HCT116 (cell line): ENCODE measurements around the gene TMEM98. TPM values are rescaled to one million over a fixed set of nuclear protein-coding genes. Genes with fewer than 3 reads are reported as not detected.

ENCODE experiments used
- ATAC-seq: fragments of 200-7000 bp; cut with Tn5 transposase; 2 replicates; pipeline ENCODE4 v1.9.1; 2020; ENCODE audit warnings: mild to moderate bottlenecking, moderate library complexity
- BruUV-seq: library from RNA; stranded (reverse); fragments of 400-500 nt; replicated peaks from 2 replicates; lab custom pipeline; 2021; lab: Mats Ljungman, UMichigan
- CTCF ChIA-PET: fragments of 300-600 bp; sonication (Branson Sonifier 250); formaldehyde crosslinking; loops from one replicate; lab custom pipeline; 2021; ENCODE audit warnings: antibody characterized with exemption; lab: Charles Lee
- POLR2A ChIA-PET: fragments of 300-600, 350-600 bp; sonication (Branson Sonifier 250); formaldehyde crosslinking; loops from one replicate; lab custom pipeline; 2021; ENCODE audit warnings: antibody characterized with exemption; lab: Charles Lee
- RAD21 ChIA-PET, 2 experiments: fragments of 300-600 bp; sonication (Branson Sonifier 250); formaldehyde crosslinking; loops; one replicate each; lab custom pipeline; 2023; ENCODE audit warnings: low total read pairs in 2 of 2; ENCODE audit not compliant: uncharacterized antibody in 2 of 2, unreplicated experiment in 2 of 2, low non-redundant PET in 1 of 2; lab: Charles Lee
- DNase-seq: peaks from one replicate; pipeline ENCODE4 v3.0.0-alpha.2; 2010; ENCODE audit warnings: low read depth, low spot score
- H2AFZ ChIP-seq: fragments of 200-600 bp; shearing (Covaris generic), sonication (generic); 2 replicates; pipeline ENCODE4 v1.6.1; 2017; ENCODE audit warnings: low read depth, mixed run types, mixed read lengths, antibody characterized with exemption, low read length; ENCODE audit not compliant: poor library complexity, severe bottlenecking
- H3K27ac ChIP-seq: 2 replicates; pipeline ENCODE4 v1.5.1; 2012; ENCODE audit warnings: low read depth, low read length
- H3K27me3 ChIP-seq: fragments of 200-600 bp; sonication (generic); 2 replicates; pipeline ENCODE4 v1.6.1; 2016; ENCODE audit warnings: mixed run types, low read length, mixed read lengths; ENCODE audit not compliant: insufficient read depth
- H3K36me3 ChIP-seq, 2 experiments: fragments of 200-500 bp in 1 of 2; fragments of 200-600 bp in 1 of 2; sonication (Bioruptor generic) in 1 of 2; sonication (generic) in 1 of 2; 2 replicates each; pipeline versions ENCODE4 v1.5.1 to v1.6.1; 2014 to 2016; ENCODE audit warnings: low read length in 2 of 2, inconsistent platforms in 1 of 2, mixed read lengths in 1 of 2, mixed run types in 1 of 2; ENCODE audit not compliant: insufficient read depth in 2 of 2, control insufficient read depth in 1 of 2
- H3K4me1 ChIP-seq, 2 experiments: fragments of 200-600 bp in 1 of 2; sonication (generic) in 1 of 2; 2 replicates each; pipeline versions ENCODE4 v1.5.1 to v1.6.1; 2012 to 2017; ENCODE audit warnings: low read length in 2 of 2, inconsistent platforms in 1 of 2, mild to moderate bottlenecking in 1 of 2, mixed read lengths in 1 of 2, mixed run types in 1 of 2, moderate library complexity in 1 of 2; ENCODE audit not compliant: insufficient read depth in 2 of 2, control insufficient read depth in 1 of 2
- H3K4me2 ChIP-seq: fragments of 200-600 bp; sonication (generic); 2 replicates; pipeline ENCODE4 v1.6.1; 2017; ENCODE audit warnings: mixed run types, low read length, mixed read lengths
- H3K4me3 ChIP-seq, 2 experiments: fragments of 200-600 bp in 1 of 2; sonication (generic) in 1 of 2; replicated peaks in 1 of 2; 2 replicates each; pipeline ENCODE4 v1.5.1; 2011 to 2016; ENCODE audit warnings: low read length in 2 of 2, control low read depth in 1 of 2, low read depth in 1 of 2, mild to moderate bottlenecking in 1 of 2, mixed read lengths in 1 of 2, mixed run types in 1 of 2
- H3K79me2 ChIP-seq: fragments of 200-600 bp; sonication (generic); 2 replicates; pipeline ENCODE4 v1.6.1; 2017; ENCODE audit warnings: mild to moderate bottlenecking, mixed run types, low read length, moderate library complexity, mixed read lengths; ENCODE audit not compliant: insufficient read depth
- H3K9ac ChIP-seq: fragments of 200-600 bp; sonication (generic); 2 replicates; pipeline ENCODE4 v1.6.1; 2016; ENCODE audit warnings: low read length, mixed read lengths
- H3K9me2 ChIP-seq: fragments of 200-600 bp; sonication (generic), shearing (Covaris generic); 2 replicates; pipeline ENCODE4 v1.6.1; 2017; ENCODE audit warnings: mixed run types, mild to moderate bottlenecking, moderate library complexity; ENCODE audit not compliant: insufficient read depth
- H3K9me3 ChIP-seq, 2 experiments: fragments of 200-500 bp in 1 of 2; fragments of 200-600 bp in 1 of 2; sonication (Bioruptor generic) in 1 of 2; sonication (generic) in 1 of 2; 2 replicates each; pipeline ENCODE4 v1.6.1; 2014 to 2017; ENCODE audit warnings: low read length in 2 of 2, mixed read lengths in 2 of 2, inconsistent platforms in 1 of 2, low read depth in 1 of 2, mild to moderate bottlenecking in 1 of 2, mixed run types in 1 of 2, moderate library complexity in 1 of 2; ENCODE audit not compliant: control insufficient read depth in 1 of 2, insufficient read depth in 1 of 2
- H4K20me1 ChIP-seq: fragments of 200-600 bp; sonication (generic), shearing (Covaris generic); 2 replicates; pipeline ENCODE4 v1.6.1; 2017; ENCODE audit warnings: mixed run types, mild to moderate bottlenecking, moderate library complexity; ENCODE audit not compliant: insufficient read depth
- CBX3 ChIP-seq: IDR thresholded peaks from 2 replicates; pipeline ENCODE4 v1.6.1; 2012; ENCODE audit warnings: low read depth
- CEBPB ChIP-seq: IDR thresholded peaks from 2 replicates; pipeline ENCODE4 v1.6.1; 2012; ENCODE audit warnings: low read depth
- CTCF ChIP-seq, 3 experiments: fragments of 200-600 bp in 1 of 3; sonication (generic) in 1 of 3; IDR thresholded peaks in 2 of 3; conservative IDR thresholded peaks in 1 of 3; 2 replicates each; pipeline ENCODE4 v1.5.1; 2012 to 2017; ENCODE audit warnings: low read depth in 2 of 3, low read length in 2 of 3, antibody characterized with exemption in 1 of 3, borderline replicate concordance in 1 of 3, control low read depth in 1 of 3, mild to moderate bottlenecking in 1 of 3, mixed read lengths in 1 of 3, mixed run types in 1 of 3, moderate library complexity in 1 of 3; ENCODE audit not compliant: insufficient read depth in 1 of 3
- EZH2 ChIP-seq: fragments of 200-600 bp; sonication (generic); IDR thresholded peaks from 2 replicates; pipeline ENCODE4 v1.6.1; 2017; ENCODE audit warnings: antibody characterized with exemption, mixed run types
- EZH2phosphoT487 ChIP-seq: fragments of 200-600 bp; IDR thresholded peaks from 2 replicates; pipeline ENCODE4 v1.6.1; 2018; ENCODE audit warnings: antibody characterized with exemption, borderline replicate concordance
- MAX ChIP-seq: IDR thresholded peaks from 2 replicates; pipeline ENCODE4 v1.6.1; 2012
- POLR2A ChIP-seq: IDR thresholded peaks from 2 replicates; pipeline ENCODE4 v1.7.0; 2011; ENCODE audit warnings: borderline replicate concordance; ENCODE audit not compliant: insufficient read depth, insufficient read length; ENCODE audit errors: extremely low read depth
- POLR2AphosphoS5 ChIP-seq: IDR thresholded peaks from 2 replicates; pipeline ENCODE4 v1.6.1; 2011; ENCODE audit warnings: mild to moderate bottlenecking, low read depth, low read length, moderate library complexity
- RAD21 ChIP-seq: IDR thresholded peaks from 2 replicates; pipeline ENCODE4 v1.6.1; 2012; ENCODE audit warnings: low read depth, mild to moderate bottlenecking
- SIN3A ChIP-seq: IDR thresholded peaks from 2 replicates; pipeline ENCODE4 v1.6.1; 2012; ENCODE audit warnings: low read depth
- SRF ChIP-seq: IDR thresholded peaks from 2 replicates; pipeline ENCODE4 v1.6.1; 2012; ENCODE audit warnings: low read depth
- TCF7L2 ChIP-seq: IDR thresholded peaks from 2 replicates; pipeline ENCODE4 v1.7.0; 2011; ENCODE audit warnings: borderline replicate concordance, inconsistent platforms; ENCODE audit not compliant: insufficient read depth, insufficient read length; ENCODE audit errors: extremely low read depth
- intact Hi-C: fragments of 100-400 bp; cut with micrococcal nuclease; formaldehyde crosslinking; loops from 2 replicates; pipeline ENCODE4 v1.10.0; 2022
- total RNA-seq: library from RNA; stranded (reverse); gene quantifications from one replicate; pipeline ENCODE4 v1.2.1, GENCODE V29; 2021; ENCODE audit not compliant: unreplicated experiment
- TF ChIP-seq, protein P1 (sequence below): IDR thresholded peaks from 2 replicates; pipeline ENCODE4 v1.6.1; 2012

TMEM98 gene
- total RNA-seq, 1 experiment from 2014 or later, result 29.3 TPM

DNA sequence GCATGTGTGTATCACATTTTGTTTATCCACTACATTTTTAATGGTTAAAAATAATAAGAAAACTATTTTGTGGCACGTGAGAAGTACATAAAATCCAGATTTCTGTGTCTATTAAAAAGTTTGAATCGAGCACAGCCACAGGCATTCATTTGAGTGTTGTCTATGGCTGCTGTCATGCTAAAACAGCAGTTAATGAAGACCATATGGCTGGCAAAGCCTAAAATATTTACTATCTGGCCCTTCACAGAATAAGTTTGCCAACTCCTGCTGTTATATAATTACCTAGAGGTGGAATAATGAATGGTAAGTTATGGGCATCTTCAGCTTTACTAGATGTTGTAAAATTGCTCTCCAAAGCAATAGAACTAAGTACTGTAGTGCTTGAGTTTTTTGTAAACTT lies 30.5 kb downstream of the TMEM98 start:
- BruUV-seq, result no TSS peak
- H4K20me1 ChIP-seq, result no peaks in the 10 kb centered on the region

More for the DNA sequence above, 30.5 kb downstream of the TMEM98 start:
- ChIA-PET CTCF (no interaction called here), RAD21 (no interaction called here), POLR2A (no interaction called here)
- no peaks in the 10 kb centered on the region for H3K79me2 ChIP-seq
- H3K4me2 ChIP-seq, result no peak overlapping the region
- peaks cover 33% of the 10 kb centered on the region for H3K27me3 ChIP-seq
- no peak overlapping the region for H2AFZ ChIP-seq
- intact Hi-C loops, result no loop called here
- no peak overlapping the region for H3K9ac ChIP-seq
- H3K27ac ChIP-seq, result no peak overlapping the region
- H3K36me3 ChIP-seq, result no peaks in the 10 kb centered on the region
- no peak overlapping the region for H3K4me3 ChIP-seq
- no peaks in the 10 kb centered on the region for H3K9me3 ChIP-seq
- ATAC-seq, result no peak
- H3K9me2 ChIP-seq, result no peaks in the 10 kb centered on the region
- TF ChIP-seq CBX3, result no peak
- TF ChIP-seq RAD21, result no peak
- no peak for TF ChIP-seq POLR2A
- TF ChIP-seq, protein P1, sequence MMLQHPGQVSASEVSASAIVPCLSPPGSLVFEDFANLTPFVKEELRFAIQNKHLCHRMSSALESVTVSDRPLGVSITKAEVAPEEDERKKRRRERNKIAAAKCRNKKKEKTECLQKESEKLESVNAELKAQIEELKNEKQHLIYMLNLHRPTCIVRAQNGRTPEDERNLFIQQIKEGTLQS, result no peak
- TF ChIP-seq CEBPB, result no peak
- TF ChIP-seq EZH2phosphoT487, result no peak
- TF ChIP-seq CTCF (IDR thresholded peaks at IDR 0.05 in 2 of 3, conservative IDR thresholded peaks at IDR 0.05 in 1 of 3; ENCODE audit: borderline replicate concordance in 1 of 3, insufficient read depth in 1 of 3, low read depth in 2 of 3, low read length in 2 of 3), result no peak
- no peak for TF ChIP-seq EZH2
- TF ChIP-seq SRF, result no peak
- no peak for TF ChIP-seq SIN3A
- TF ChIP-seq POLR2AphosphoS5, result no peak
- no peak for TF ChIP-seq TCF7L2
- no peak for TF ChIP-seq MAX
- TF ChIP-seq, all 23 proteins: peak for 0
- DNase-seq, result no peak
- H3K4me1 ChIP-seq, result no peaks in the 10 kb centered on the region
